Measurements from ENCODE around the gene MCM3.

The MCM3 gene

DNA sequence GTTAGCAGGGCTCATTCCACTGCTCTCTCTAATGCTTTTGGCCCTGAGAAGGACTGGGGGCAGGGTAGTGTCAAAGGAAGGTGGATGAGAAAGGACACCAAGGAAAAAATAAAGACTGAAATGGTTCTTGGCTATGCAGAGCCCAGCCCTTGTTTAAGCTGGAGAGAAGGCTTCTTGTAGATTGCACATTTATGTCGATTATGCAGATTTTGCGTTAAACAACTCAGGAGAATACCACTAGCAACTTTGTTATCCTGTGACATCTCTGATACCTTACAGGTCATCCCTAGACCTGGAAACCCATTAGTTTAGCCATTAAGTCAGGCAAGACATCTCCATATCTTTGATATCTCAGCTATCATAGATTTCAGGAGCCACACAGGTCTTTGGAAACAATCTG is 29.1 kb downstream of the MCM3 start:
- FAIRE-seq (no peak), DNase-seq (ENCODE audit: insufficient read length, low spot score) (no peak)
- no peak for TF ChIP-seq PAX5 (IDR thresholded peaks at IDR 0.05; ENCODE audit: insufficient read depth, low read length, severe bottlenecking)
- no peak for TF ChIP-seq SPI1 (IDR thresholded peaks at IDR 0.05; ENCODE audit: low read depth, low read length)
- no peak for TF ChIP-seq POU2F2 (IDR thresholded peaks at IDR 0.05; ENCODE audit: low read depth, low read length)
- TF ChIP-seq POLR2A (IDR thresholded peaks at IDR 0.05; ENCODE audit: low read depth, low read length), result no peak
- TF ChIP-seq TAF1 (IDR thresholded peaks at IDR 0.05; ENCODE audit: low read depth, low read length), result no peak
- no peak for TF ChIP-seq POLR2AphosphoS5 (IDR thresholded peaks at IDR 0.05; ENCODE audit: low read depth, low read length)

DNA sequence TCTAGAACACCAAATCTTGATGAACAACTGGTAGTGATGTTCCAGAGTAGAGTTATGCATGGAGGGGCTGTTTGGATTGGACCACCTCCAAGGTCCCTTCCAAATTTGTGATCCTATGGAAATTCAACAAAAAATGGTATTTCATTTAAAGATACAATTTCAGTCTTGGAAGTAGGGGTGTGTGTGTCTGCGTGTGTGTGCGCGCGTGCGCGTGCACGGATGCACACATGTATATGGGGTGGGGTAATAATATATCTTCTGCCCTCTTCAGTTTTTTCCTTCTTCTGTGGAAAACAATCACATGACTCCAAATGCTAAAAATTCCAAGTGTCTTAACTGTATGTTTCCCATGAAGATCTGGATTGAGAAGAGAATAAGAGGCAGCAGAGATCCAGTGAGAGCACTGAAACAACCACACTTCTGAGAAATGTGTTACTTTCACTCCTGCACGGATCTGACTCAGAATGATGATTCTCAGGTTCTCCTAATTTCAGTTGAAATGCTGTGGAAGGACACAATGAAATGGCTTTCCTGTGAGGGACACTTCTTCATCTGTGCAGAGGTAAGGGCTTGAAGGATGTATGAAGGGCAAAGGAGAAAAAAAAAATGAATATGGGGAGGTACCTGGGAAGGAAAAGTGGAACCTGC is 29.7 kb downstream of the MCM3 start:
- FAIRE-seq (peak; percentile 40), DNase-seq (ENCODE audit: insufficient read length, low spot score) (no peak)
- TF ChIP-seq POLR2A (IDR thresholded peaks at IDR 0.05; ENCODE audit: low read depth, low read length) (no peak), TAF1 (IDR thresholded peaks at IDR 0.05; ENCODE audit: low read depth, low read length) (no peak), POU2F2 (IDR thresholded peaks at IDR 0.05; ENCODE audit: low read depth, low read length) (no peak), PAX5 (IDR thresholded peaks at IDR 0.05; ENCODE audit: insufficient read depth, low read length, severe bottlenecking) (no peak), SPI1 (IDR thresholded peaks at IDR 0.05; ENCODE audit: low read depth, low read length) (no peak), POLR2AphosphoS5 (IDR thresholded peaks at IDR 0.05; ENCODE audit: low read depth, low read length) (no peak)

DNA sequence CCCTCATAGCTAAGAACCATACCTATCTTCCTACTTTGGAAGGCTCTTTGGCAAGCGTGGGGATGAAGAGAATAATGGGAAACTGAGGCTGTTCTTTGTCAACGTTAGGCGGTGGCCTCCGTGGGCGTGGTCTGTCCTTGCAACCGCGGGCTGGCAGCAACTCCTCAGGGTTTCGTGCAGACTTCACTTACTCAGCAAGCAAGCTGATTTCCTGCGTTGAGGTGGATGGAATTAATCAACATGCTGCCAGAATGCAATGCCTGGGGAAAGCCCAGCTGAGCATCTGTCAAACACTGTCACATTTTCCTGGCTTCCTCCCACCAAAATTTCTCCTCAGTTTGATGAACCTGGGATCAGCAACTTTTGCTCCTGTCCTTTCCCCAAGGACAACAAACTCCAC is 31.0 kb downstream of the MCM3 start:
- DNase-seq (ENCODE audit: insufficient read length, low spot score), result no peak
- no peak for FAIRE-seq
- no peak for TF ChIP-seq POLR2A (IDR thresholded peaks at IDR 0.05; ENCODE audit: low read depth, low read length)

DNA sequence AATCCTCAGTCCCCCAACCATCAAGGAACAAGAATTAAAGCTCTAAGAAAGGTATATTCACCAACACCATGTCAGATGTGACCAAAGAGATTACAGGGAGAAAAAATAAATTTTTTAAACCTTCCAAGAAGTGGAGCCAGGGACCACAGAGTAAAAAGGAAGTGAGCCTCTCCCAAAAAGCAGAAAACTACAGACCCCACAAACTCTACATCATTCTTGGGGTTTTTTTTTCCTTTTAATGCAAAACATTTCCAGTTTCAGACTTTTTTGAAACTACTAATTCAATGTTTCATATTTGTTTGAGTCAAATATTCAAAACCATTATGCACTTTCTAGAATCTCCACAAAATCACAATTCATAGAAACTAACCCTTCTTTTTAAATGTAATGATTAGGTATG is 33.4 kb downstream of the MCM3 start:
- no peak for DNase-seq (ENCODE audit: insufficient read length, low spot score)
- no peak for TF ChIP-seq POLR2AphosphoS5 (IDR thresholded peaks at IDR 0.05; ENCODE audit: low read depth, low read length)
- no peak for TF ChIP-seq POLR2A (IDR thresholded peaks at IDR 0.05; ENCODE audit: low read depth, low read length)
- TF ChIP-seq PAX5 (IDR thresholded peaks at IDR 0.05; ENCODE audit: insufficient read depth, low read length, severe bottlenecking), result no peak
- no peak for TF ChIP-seq TAF1 (IDR thresholded peaks at IDR 0.05; ENCODE audit: low read depth, low read length)
- peak; percentile 74 for TF ChIP-seq SPI1 (IDR thresholded peaks at IDR 0.05; ENCODE audit: low read depth, low read length)
- TF ChIP-seq POU2F2 (IDR thresholded peaks at IDR 0.05; ENCODE audit: low read depth, low read length), result no peak
- no peak for FAIRE-seq

DNA sequence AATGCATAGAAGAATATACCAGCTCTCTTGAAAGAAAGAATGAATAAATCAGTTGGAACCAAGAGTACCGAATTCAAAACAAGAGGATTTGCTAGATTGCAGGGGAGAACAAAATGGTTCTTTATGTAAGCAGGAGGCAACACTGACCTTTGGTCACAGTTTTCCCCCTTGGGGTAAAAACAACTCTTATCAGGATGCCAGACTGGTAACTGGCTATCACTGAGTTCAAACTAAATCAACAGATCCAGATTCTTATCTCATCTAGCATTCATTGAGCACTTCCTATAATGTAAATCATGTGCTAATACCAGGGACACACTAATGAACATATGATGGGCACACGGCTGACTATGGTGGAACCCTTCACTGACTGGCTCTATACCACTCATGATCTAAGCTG is 35.5 kb downstream of the MCM3 start:
- no peak for DNase-seq (ENCODE audit: insufficient read length, low spot score)
- no peak for TF ChIP-seq TAF1 (IDR thresholded peaks at IDR 0.05; ENCODE audit: low read depth, low read length)
- TF ChIP-seq SPI1 (IDR thresholded peaks at IDR 0.05; ENCODE audit: low read depth, low read length), result no peak
- TF ChIP-seq POLR2A (IDR thresholded peaks at IDR 0.05; ENCODE audit: low read depth, low read length), result no peak
- TF ChIP-seq POLR2AphosphoS5 (IDR thresholded peaks at IDR 0.05; ENCODE audit: low read depth, low read length), result no peak
- no peak for TF ChIP-seq PAX5 (IDR thresholded peaks at IDR 0.05; ENCODE audit: insufficient read depth, low read length, severe bottlenecking)
- no peak for TF ChIP-seq POU2F2 (IDR thresholded peaks at IDR 0.05; ENCODE audit: low read depth, low read length)
- no peak for FAIRE-seq

DNA sequence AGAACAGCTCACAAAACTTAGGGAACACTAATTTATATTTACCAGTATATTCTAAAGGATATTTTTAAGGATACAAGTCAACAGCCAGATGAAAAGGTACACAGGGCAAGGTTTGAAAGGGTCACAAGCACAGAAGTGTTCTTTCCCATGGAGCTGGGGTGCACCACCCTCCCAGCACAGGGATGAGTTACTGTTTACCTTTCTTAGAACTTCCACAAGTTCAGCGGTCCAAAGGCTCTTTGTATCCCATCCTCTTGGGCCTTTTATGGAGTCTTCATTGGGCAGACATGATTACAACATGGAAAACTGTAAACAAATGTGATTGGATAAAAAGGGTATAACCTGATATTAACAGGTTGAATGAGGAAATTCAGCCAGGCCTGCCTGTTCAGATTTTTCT is 39.1 kb downstream of the MCM3 start:
- no peak for TF ChIP-seq PAX5 (IDR thresholded peaks at IDR 0.05; ENCODE audit: insufficient read depth, low read length, severe bottlenecking)
- no peak for TF ChIP-seq POLR2AphosphoS5 (IDR thresholded peaks at IDR 0.05; ENCODE audit: low read depth, low read length)
- no peak for TF ChIP-seq POLR2A (IDR thresholded peaks at IDR 0.05; ENCODE audit: low read depth, low read length)
- no peak for TF ChIP-seq SPI1 (IDR thresholded peaks at IDR 0.05; ENCODE audit: low read depth, low read length)
- no peak for TF ChIP-seq POU2F2 (IDR thresholded peaks at IDR 0.05; ENCODE audit: low read depth, low read length)
- TF ChIP-seq TAF1 (IDR thresholded peaks at IDR 0.05; ENCODE audit: low read depth, low read length), result no peak
- DNase-seq (ENCODE audit: insufficient read length, low spot score) (no peak), FAIRE-seq (no peak)

DNA sequence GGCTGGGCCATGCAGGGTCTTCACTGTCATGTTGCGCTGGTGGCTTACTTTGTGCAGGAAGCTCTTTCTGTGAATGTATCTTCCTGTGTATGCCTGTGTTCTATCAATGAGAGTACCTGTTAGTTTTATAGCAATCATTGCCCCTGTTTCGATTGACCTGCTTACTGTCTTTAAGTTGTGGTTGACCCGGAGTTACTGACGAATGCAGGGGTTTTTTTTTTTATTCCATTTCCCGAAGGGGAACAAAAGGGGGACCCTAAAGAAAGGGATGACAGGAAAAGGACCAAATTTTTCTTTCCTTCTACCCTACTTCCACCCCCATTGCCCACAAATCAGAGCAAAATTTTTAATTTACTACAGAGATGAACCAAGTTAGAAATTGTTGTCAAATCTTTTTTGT is 40.1 kb downstream of the MCM3 start, which contains the start of gene IL17F:
IL17F (minus strand) TSS at position 101 of the 400 bp plus-strand sequence; CDS start at position 30, 71 bp downstream.
- TF ChIP-seq POU2F2 (IDR thresholded peaks at IDR 0.05; ENCODE audit: low read depth, low read length) (no peak), POLR2A (IDR thresholded peaks at IDR 0.05; ENCODE audit: low read depth, low read length) (no peak), POLR2AphosphoS5 (IDR thresholded peaks at IDR 0.05; ENCODE audit: low read depth, low read length) (no peak), TAF1 (IDR thresholded peaks at IDR 0.05; ENCODE audit: low read depth, low read length) (no peak), PAX5 (IDR thresholded peaks at IDR 0.05; ENCODE audit: insufficient read depth, low read length, severe bottlenecking) (no peak), SPI1 (IDR thresholded peaks at IDR 0.05; ENCODE audit: low read depth, low read length) (no peak)
- DNase-seq (ENCODE audit: insufficient read length, low spot score) (no peak), FAIRE-seq (no peak)

DNA sequence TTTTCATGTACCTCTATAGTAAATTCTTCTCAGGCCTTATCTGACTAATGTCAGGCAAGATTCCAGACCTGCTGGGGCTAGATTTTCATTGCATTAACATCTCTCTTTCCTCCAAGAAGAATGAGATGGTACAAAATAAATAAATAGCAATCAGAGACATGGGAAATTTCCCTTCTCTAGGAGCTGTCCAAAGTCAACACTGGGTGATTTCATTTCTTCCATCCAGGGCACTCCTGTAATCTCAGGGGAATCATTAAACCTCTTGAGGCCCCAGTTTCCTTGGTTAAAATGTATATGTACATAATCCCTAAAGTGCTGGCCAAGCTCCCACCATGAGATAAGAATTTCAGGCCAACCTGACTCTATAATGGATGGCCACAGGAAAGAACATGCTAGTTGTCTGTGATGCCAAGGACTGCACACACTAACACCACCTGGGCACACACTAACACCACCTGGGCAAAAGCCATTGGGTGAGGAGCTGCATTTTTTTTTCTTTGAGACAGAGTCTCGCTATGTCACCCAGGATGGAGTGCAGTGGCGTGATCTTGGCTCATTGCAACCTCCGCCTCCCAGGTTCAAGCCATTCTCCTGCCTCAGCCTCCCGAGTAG is 41.2 kb downstream of the MCM3 start:
- FAIRE-seq, result no peak
- no peak for TF ChIP-seq PAX5 (IDR thresholded peaks at IDR 0.05; ENCODE audit: insufficient read depth, low read length, severe bottlenecking)
- TF ChIP-seq POLR2AphosphoS5 (IDR thresholded peaks at IDR 0.05; ENCODE audit: low read depth, low read length), result no peak
- no peak for TF ChIP-seq POLR2A (IDR thresholded peaks at IDR 0.05; ENCODE audit: low read depth, low read length)
- TF ChIP-seq POU2F2 (IDR thresholded peaks at IDR 0.05; ENCODE audit: low read depth, low read length), result no peak
- TF ChIP-seq SPI1 (IDR thresholded peaks at IDR 0.05; ENCODE audit: low read depth, low read length), result no peak
- no peak for TF ChIP-seq TAF1 (IDR thresholded peaks at IDR 0.05; ENCODE audit: low read depth, low read length)
- DNase-seq (ENCODE audit: insufficient read length, low spot score), result no peak

DNA sequence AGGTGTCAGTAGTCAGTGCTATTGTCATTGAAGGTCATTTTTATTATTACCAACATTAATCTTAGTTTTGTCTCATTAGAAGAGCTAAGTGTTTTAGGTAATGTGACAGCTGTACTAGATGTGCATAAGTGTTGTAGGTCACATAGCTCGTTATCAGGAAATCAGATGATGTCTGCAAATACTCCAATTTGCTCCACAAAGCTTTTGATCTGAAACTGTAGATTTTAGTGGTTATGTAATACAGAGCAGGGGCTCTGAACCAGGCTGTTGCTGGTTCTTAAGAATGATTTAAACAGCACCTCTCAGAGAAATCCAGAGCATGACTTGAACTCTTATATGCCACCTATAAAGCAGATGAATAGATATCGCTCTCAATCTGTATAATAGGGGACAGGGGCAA is 42.7 kb downstream of the MCM3 start:
- no peak for TF ChIP-seq PAX5 (IDR thresholded peaks at IDR 0.05; ENCODE audit: insufficient read depth, low read length, severe bottlenecking)
- TF ChIP-seq TAF1 (IDR thresholded peaks at IDR 0.05; ENCODE audit: low read depth, low read length), result no peak
- TF ChIP-seq POU2F2 (IDR thresholded peaks at IDR 0.05; ENCODE audit: low read depth, low read length), result no peak
- no peak for TF ChIP-seq SPI1 (IDR thresholded peaks at IDR 0.05; ENCODE audit: low read depth, low read length)
- TF ChIP-seq POLR2AphosphoS5 (IDR thresholded peaks at IDR 0.05; ENCODE audit: low read depth, low read length), result no peak
- no peak for TF ChIP-seq POLR2A (IDR thresholded peaks at IDR 0.05; ENCODE audit: low read depth, low read length)
- DNase-seq (ENCODE audit: insufficient read length, low spot score), result no peak
- no peak for FAIRE-seq
